SU-DHL-6 (cell line): ENCODE data around the gene LCE6A.

Source experiments
- CTCF ChIP-seq: fragments of 200-600 bp; sonication (generic); IDR thresholded peaks from one replicate; pipeline ENCODE4 v1.5.1; 2017; ENCODE audit warnings: antibody characterized with exemption, mild to moderate bottlenecking, low read length, moderate library complexity; ENCODE audit not compliant: insufficient read depth, poor library complexity, severe bottlenecking
- EZH2phosphoT487 ChIP-seq: fragments of 200-600 bp; sonication (generic), shearing (Covaris generic); conservative IDR thresholded peaks from 2 replicates; pipeline ENCODE4 v1.6.1; 2018; ENCODE audit warnings: mild to moderate bottlenecking, antibody characterized with exemption, low read length, moderate library complexity, mixed read lengths

GRCh38 chr1:152817309-152817708 is 25.3 kb upstream of the LCE6A start:
- TF ChIP-seq CTCF (no peak), EZH2phosphoT487 (no peak)
